ENCODE data around the gene VPS37C. TPM values are rescaled to one million over a fixed set of nuclear protein-coding genes. Genes with fewer than 3 reads are reported as not detected.
"Not testable (repeated sequence)": the region's sequence is repeated elsewhere in the genome, so short reads cannot be mapped to it uniquely, and the experiment has no call there.

Gene VPS37C
- total RNA-seq, 1 donor from 2014 or later: 10.7 TPM

- DNase-seq (ENCODE audit: low read depth): no peak
Measured at GRCh38 chr11:61174949-61175348, 13.7 kb upstream of the VPS37C start.

GRCh38 chr11:61174273-61174672 is 13.0 kb upstream of the VPS37C start:
- no peak for DNase-seq (ENCODE audit: low read depth)

DNA sequence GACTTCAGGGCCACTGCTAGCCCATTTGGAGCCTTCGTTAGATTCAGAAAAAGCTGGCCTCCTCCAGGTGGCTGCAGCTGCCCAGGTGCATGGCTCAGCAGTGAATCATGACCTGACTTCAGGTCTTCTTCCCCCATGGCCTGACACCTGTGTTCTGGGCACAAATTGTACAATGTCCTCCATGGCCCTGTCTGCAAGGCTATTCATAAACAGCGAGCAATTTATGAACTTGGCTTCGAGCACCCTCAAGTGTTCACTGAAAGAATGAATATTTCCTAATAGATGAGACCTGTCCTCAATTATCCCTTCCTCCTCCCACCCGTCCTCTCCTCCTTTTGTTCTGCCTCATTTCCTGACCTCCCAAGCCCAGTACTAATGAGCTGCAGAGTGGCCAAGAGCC is 12.2 kb upstream of the VPS37C start:
- no peak for DNase-seq (ENCODE audit: low read depth)

GRCh38 chr11:61172888-61173287 is 11.7 kb upstream of the VPS37C start:
- DNase-seq (ENCODE audit: low read depth): no peak

DNA sequence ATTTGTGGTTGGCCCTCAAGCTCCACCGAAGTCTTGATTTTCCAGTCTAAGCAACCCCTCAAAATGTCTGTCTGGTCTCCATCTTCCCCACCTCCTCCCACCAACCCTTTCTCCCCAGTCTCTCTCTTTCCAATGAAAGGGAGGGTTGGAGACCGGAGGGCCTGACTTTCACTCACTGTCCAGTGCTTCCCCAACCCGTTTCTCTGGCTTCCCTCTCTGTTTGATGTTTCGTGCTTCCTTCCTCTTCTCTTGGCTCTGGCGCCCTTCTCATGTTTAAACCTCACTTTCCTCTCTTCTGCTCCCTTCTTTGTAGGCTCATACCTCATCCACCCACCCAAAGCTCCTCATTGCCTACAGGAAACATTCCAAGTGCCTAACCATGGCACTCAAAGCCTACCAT is 11.1 kb upstream of the VPS37C start:
- no peak for DNase-seq (ENCODE audit: low read depth)

DNA sequence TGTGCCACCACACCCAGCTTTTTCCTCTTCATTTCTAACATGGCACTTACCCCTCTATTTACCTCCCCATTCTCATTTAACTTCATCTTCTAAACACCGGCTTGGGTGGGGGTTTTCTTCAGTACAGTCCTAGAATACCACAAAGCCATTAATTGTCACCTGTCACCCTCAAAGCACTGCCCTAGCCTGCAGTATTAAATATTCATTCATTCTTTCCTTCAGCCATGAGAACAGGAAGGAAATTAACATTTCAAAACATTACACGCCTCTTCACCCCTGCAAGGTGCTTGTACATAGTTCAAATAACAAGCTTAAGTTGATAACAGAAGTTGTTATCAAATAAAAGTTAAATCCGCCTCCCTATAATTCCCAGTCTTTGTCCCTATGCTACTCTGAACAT is 10.7 kb upstream of the VPS37C start:
- DNase-seq (ENCODE audit: low read depth): no peak

- DNase-seq (ENCODE audit: low read depth): no peak
Measured at GRCh38 chr11:61170566-61170965, 9.3 kb upstream of the VPS37C start.

DNA sequence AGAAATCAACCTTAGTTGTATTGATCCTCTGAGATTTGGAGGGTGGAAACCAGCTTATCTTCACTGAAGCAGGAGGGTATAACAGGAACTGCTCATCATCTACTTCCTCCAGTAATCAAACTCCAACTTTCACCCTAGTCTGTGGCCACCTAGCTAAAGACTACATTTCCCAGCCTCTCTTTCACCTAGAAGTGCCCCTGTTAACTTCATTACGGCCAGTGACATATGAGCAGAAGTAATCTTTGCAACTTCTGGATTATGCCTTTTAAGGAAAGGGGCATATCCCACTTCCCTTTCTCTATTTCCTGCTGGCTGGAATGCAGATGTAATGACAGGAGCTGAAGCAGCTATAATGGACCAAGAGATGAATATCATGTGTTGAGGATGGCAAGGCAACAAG is 7.6 kb upstream of the VPS37C start:
- no peak for DNase-seq (ENCODE audit: low read depth)

- DNase-seq (ENCODE audit: low read depth): no peak
Measured at GRCh38 chr11:61168042-61168688, 6.9 kb upstream of the VPS37C start.

DNA sequence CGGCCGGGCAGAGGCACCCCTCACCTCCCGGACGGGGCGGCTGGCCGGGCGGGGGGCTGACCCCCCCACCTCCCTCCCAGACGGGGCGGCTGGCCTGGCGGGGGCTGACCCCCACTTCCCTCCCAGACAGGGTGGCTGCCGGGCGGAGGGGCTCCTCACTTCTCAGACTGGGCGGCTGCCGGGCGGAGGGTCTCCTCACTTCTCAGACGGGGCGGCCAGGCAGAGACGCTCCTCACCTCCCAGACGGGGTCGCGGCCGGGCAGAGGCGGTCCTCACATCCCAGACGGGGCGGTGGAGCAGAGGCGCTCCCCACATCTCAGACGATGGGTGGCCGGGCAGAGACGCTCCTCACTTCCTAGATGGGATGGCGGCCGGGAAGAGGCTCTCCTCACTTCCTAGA is 5.1 kb upstream of the VPS37C start:
- DNase-seq (ENCODE audit: low read depth): not testable (repeated sequence)

DNA sequence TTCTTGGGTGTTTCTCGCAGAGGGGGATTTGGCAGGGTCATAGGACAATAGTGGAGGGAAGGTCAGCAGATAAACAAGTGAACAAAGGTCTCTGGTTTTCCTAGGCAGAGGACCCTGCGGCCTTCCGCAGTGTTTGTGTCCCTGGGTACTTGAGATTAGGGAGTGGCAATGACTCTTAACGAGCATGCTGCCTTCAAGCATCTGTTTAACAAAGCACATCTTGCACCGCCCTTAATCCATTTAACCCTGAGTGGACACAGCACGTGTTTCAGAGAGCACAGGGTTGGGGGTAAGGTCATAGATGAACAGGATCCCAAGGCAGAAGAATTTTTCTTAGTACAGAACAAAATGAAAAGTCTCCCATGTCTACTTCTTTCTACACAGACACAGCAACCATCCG is 4.6 kb upstream of the VPS37C start:
- not testable (repeated sequence) for DNase-seq (ENCODE audit: low read depth)

- no peak for DNase-seq (ENCODE audit: low read depth)
Measured at GRCh38 chr11:61164606-61165424, 3.6 kb upstream of the VPS37C start.

DNA sequence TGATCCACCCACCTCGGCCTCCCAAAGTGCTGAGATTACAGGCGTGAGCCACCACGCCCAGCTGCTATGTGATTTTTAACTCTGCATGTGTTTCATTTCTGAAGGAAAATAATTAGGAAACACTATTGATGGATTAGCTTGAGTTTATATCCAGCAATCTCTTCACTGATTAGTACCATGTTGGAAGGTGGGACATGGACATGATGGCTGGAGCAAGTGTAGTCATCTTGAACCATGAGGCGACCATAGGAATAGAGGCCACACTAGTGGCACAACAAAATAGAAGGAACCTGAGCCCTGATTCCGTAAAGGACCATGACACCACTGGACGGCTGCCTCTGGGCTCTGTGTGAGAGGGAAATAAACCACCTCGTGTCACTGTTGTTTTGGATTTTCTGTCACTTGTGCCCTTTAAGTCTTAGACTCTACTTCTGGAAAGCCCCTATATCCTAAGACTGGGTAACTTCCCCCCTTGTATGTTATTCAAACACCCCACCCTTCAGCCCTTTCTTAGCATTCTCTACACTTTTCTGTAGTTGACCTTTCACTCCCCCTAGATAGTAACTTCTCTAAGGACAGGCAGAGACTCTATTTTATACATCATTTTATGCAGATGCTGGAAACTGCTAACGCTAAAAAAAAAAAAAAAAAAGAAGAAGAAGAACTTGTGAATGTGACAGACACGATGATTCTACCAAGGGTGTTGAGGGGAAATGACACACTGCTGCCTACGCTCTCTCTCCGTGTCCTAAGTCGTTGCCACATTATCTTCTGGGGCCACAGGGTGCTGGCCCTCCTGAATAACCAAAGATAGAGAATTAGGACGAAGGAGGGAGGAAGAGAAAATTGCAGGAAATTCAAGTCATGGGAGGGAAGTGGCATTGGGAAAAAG is 2.7 kb upstream of the VPS37C start:
- DNase-seq (ENCODE audit: low read depth): no peak

DNA sequence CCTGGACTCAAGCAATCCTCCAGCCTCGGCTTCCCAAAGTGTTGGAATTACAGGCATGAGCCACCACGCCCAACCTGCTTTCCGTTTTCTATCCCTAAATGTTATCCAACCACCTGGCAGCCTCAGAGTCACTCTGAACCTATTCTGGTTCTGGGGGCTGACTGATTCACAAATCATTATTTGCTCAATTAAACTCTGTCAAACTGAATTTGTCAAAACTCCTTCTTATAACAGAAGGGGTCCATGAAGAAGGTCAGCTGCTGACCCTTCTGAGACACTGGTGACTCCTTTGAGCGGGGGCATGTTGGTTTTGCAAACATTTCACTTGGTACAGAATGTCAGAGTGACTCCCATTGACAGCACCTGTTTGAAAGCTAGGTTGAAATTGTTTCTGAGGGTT is 1.8 kb upstream of the VPS37C start:
- DNase-seq (ENCODE audit: low read depth): no peak

DNA sequence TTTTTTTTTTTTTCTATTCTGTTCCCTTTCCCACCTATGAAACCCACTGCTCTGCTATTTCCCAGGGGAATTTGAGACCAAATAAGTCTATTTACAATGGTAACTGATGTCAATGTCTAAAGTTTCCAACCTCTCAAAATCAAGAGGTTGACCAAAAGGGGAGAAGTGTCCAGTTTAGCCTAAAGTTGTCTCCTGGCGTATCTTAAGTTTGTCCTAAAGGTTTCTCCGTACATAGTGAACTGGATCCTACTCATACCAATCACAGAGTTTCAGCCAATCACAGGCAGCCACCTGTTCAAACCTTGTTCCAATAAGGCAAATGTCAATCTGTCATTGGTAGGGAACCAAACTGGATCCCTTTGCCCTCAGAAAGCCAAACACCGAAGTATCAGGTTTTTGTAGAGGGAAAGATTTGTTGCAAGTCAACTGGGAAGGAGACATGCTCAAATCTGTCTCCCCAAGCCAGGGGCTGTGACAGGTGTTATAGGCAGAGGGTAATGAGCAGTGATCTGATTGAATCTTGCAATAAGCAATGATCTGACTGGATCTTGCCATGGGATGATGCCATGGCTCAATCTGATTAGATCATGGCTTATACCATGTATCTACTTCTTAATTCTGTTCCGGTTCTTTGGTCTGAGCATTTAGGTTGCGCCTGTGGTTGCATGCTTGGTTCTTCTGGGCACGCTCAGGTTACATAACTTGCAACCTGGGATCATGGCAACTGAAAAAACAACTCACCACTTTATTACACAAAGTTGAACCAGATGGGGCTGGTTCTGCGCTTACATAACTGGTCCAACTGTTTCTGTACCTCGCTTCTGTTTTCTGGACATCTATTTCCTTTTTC is 1.1 kb upstream of the VPS37C start:
- DNase-seq (ENCODE audit: low read depth): peak; percentile 90

DNA sequence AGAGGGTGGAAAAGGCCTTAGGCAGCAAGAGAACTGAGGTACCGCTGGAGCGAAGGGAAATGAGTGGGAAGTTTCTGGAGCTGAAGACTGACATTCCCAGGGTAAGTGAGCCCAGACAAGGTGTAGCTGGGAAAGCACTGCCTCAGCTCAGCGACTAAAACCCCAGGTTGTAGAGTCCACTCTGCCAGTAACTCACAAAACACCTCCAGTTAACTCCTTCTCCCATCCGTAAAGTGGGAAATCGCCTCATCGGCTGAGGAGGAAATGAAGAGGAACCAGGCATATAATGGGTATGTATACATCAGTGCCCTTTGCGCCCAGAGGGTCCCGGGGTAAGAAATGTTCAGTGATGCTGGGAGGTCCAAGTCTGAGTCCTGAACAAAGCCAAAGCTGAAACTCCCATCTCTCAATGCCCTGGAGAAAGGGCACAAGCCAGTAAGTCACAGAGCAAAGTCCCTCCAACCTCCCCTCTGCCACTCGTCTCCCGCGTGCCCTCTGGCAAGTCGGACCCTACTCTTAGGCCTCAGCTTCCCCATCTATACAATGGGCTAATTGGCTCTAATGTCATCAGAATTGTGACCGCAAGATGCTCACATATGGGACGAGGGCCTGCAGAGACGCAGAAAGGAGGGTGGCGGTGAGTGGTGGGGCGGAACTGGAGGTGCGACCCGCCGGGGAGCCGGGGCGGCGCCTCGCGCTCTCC is 588 bp downstream of the VPS37C start:
- peak; percentile 43 for DNase-seq (ENCODE audit: low read depth)

DNA sequence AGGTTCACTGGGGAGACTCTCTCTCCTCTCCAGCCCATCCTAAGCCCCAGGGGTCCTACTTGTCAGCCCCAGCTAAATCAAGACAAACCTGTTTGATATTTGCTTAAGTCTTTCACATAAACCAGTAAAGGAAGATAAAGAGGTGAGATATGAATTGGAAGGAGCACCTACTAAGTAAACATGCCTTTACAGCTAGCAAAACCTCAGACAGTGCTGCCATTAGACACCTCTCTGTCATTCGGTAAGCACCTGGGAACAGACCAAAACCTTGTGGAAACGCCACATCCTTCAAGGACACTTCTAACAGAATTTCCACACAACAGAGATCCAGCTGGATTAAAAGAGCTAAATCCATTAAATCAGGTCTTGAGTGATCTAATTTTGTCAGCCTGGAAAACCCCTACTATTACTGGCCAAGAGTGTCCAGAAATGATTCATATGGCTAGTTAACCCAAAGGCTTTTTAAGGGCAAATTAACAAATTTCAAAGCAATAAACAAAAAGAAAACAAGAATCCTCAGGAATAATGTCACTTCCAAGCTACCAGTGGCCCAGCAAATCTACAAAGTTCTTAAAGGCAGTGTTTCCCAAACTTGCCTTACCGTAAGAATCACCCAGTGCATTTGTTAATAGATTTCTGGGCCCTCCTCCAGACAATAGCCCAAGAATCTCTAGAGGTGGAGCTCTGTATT is 2.4 kb downstream of the VPS37C start:
- peak; percentile 97 for DNase-seq (ENCODE audit: low read depth)

DNA sequence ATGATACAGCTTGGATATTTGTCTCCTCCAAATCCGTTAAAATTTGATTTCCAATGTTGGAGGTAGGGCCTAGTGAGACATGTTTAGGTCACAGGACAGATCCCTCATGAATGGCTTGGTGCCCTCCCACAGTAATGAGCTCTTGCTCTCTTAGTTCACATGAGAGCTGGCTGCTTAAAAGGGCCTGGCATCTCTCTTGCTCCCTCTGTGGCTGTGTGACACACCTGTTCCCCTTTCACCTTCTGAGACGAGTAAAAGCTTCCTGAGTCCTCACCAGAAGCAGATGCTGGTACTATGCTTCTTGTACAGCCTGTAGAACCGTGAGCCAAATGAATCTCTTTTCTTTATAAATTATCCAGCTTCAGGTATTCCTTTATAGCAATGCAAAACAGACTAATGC is 3.5 kb downstream of the VPS37C start:
- DNase-seq (ENCODE audit: low read depth): no peak

DNA sequence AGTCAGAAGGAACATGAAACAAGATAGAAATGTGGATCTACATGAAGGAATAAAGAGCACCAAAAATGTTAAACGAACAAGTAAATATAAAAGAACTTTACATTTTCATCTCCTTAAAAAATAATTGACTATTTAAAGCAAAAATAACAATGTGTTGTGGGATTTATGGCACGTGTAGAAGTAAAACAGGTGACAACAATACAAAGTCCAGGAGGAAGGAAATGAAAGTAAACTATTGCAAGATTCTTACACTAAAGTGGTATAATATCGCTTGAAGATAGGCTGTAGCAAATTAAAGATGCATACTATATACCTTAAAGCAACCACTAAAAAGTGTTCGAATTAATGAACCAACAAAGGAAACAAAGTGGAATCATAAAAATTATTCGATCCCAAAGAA is 5.5 kb downstream of the VPS37C start:
- DNase-seq (ENCODE audit: low read depth): no peak

GRCh38 chr11:61155312-61155711 is 5.9 kb downstream of the VPS37C start:
- DNase-seq (ENCODE audit: low read depth): no peak

Measured in renal cortical epithelial cell (primary cell).